NK-92 (cell line): ENCODE data around the gene ARHGAP29.

Experiments
- DNase-seq: peaks from one replicate; lab custom pipeline; 2025; ENCODE audit not compliant: unreplicated experiment; lab: John Stamatoyannopoulos, UW

Gene ARHGAP29

GRCh38 chr1:94237291-94238226 lies at the start of gene ARHGAP29:
Gene ARHGAP29 (minus strand): TSS chr1:94237584. CDS start chr1:94231611, 5,973 bp downstream.
- DNase-seq: no peak

GRCh38 chr1:94286864-94287437 lies 49.6 kb upstream of the ARHGAP29 start:
- DNase-seq: no peak

GRCh38 chr1:94285031-94285654 lies 47.8 kb upstream of the ARHGAP29 start:
- DNase-seq: no peak

GRCh38 chr1:94284476-94284875 lies 47.1 kb upstream of the ARHGAP29 start:
- DNase-seq: no peak

GRCh38 chr1:94283462-94283861 lies 46.1 kb upstream of the ARHGAP29 start:
- DNase-seq: no peak

GRCh38 chr1:94282143-94282711 lies 44.8 kb upstream of the ARHGAP29 start:
- no peak for DNase-seq

GRCh38 chr1:94281361-94282142 lies 44.2 kb upstream of the ARHGAP29 start:
- DNase-seq: no peak

- no peak for DNase-seq
Observed at GRCh38 chr1:94280541-94280940, 43.2 kb upstream of the ARHGAP29 start.

GRCh38 chr1:94279462-94279861 lies 42.1 kb upstream of the ARHGAP29 start:
- DNase-seq: no peak

- DNase-seq: no peak
Observed at GRCh38 chr1:94279038-94279437, 41.7 kb upstream of the ARHGAP29 start.

- no peak for DNase-seq
Observed at GRCh38 chr1:94276988-94277434, 39.6 kb upstream of the ARHGAP29 start.

- no peak for DNase-seq
Observed at GRCh38 chr1:94275083-94275482, 37.7 kb upstream of the ARHGAP29 start.

GRCh38 chr1:94274561-94274960 lies 37.2 kb upstream of the ARHGAP29 start:
- DNase-seq: no peak

- no peak for DNase-seq
Observed at GRCh38 chr1:94273111-94273510, 35.7 kb upstream of the ARHGAP29 start.

- DNase-seq: no peak
Observed at GRCh38 chr1:94272388-94272787, 35.0 kb upstream of the ARHGAP29 start.

- DNase-seq: no peak
Observed at GRCh38 chr1:94271373-94271772, 34.0 kb upstream of the ARHGAP29 start.

- DNase-seq: no peak
Observed at GRCh38 chr1:94270801-94271203, 33.4 kb upstream of the ARHGAP29 start.

GRCh38 chr1:94269921-94270320 lies 32.5 kb upstream of the ARHGAP29 start:
- DNase-seq: no peak

- DNase-seq: no peak
Observed at GRCh38 chr1:94265906-94266305, 28.5 kb upstream of the ARHGAP29 start.

- DNase-seq: no peak
Observed at GRCh38 chr1:94265011-94265422, 27.6 kb upstream of the ARHGAP29 start.
